ENCODE measurements around the gene TRIM56. TPM values are rescaled to one million over a fixed set of nuclear protein-coding genes. Genes with fewer than 3 reads are reported as not detected.

The TRIM56 gene
- 9.2 and 20.6 TPM in 2 replicates for total RNA-seq

GRCh38 chr7:101085162-101085964, at the start of gene TRIM56:
Gene TRIM56, plus strand, starts transcription at chr7:101085481. Its CDS starts 1,832 bp downstream, at chr7:101087313.

GRCh38 chr7:101126651-101127459, 41.6 kb downstream of the TRIM56 start, which contains the start of gene SERPINE1:
Gene SERPINE1, plus strand, starts transcription at chr7:101127104. Its CDS starts 1,290 bp downstream, at chr7:101128394.

Other genes with a start within 250 kb of the TRIM56 start
- 16.4 and 23.3 TPM in 2 replicates for gene SLC12A9, start 232.8 kb upstream of the TRIM56 start, total RNA-seq
- 103 and 127 TPM in 2 replicates for gene TRIP6, start 218.1 kb upstream of the TRIM56 start, total RNA-seq
- gene SRRT, start 210.4 kb upstream of the TRIM56 start, total RNA-seq, result 68.9 and 79.0 TPM in 2 replicates
- 3.5 and 9.4 TPM in 2 replicates for gene UFSP1, start 195.8 kb upstream of the TRIM56 start, total RNA-seq
- 1.7 and 3.7 TPM in 2 replicates for gene ACHE, start 189.6 kb upstream of the TRIM56 start, total RNA-seq
- gene MUC3A, start 135.9 kb upstream of the TRIM56 start, total RNA-seq, result not detected in 2 replicates
- gene MUC12, start 115.9 kb upstream of the TRIM56 start, total RNA-seq, result 3.0 TPM in 1 of 2 replicates, not detected in the other
- not detected in 2 replicates for gene MUC17, start 65.4 kb upstream of the TRIM56 start, total RNA-seq
- 85.0 and 3,652 TPM in 2 replicates for gene SERPINE1, start 41.6 kb downstream of the TRIM56 start, total RNA-seq
- gene AP1S1, start 69.0 kb downstream of the TRIM56 start, total RNA-seq, result 115 and 137 TPM in 2 replicates
- 0.40 and 0.91 TPM in 2 replicates for gene VGF, start 80.1 kb downstream of the TRIM56 start, total RNA-seq
- gene NAT16, start 94.8 kb downstream of the TRIM56 start, total RNA-seq, result not detected in 2 replicates
- gene MOGAT3, start 115.6 kb downstream of the TRIM56 start, total RNA-seq, result not detected in 2 replicates
- gene PLOD3, start 132.1 kb downstream of the TRIM56 start, total RNA-seq, result 61.8 and 126 TPM in 2 replicates
- gene ZNHIT1, start 132.7 kb downstream of the TRIM56 start, total RNA-seq, result 135 and 154 TPM in 2 replicates
- 1.3 and 10.6 TPM in 2 replicates for gene CLDN15, start 152.3 kb downstream of the TRIM56 start, total RNA-seq
- 196 and 258 TPM in 2 replicates for gene FIS1, start 159.6 kb downstream of the TRIM56 start, total RNA-seq
- 19.1 and 24.6 TPM in 2 replicates for gene IFT22, start 236.3 kb downstream of the TRIM56 start, total RNA-seq

Data from epithelial cell of alveolus of lung (primary cell).